HL-60 (cell line): ENCODE data around the gene PTPRG.

Experiments used
- DNase-seq, 2 experiments: peaks; one replicate each; pipeline ENCODE4 v3.0.0-alpha.2; 2010 to 2020; ENCODE audit warnings: low read depth in 1 of 2, low spot score in 1 of 2
- H3K27ac ChIP-seq: fragments of 250-450 bp; sonication (Bioruptor Pico); replicated peaks from 2 replicates; pipeline ENCODE4 v1.5.1; 2020; ENCODE audit warnings: mild to moderate bottlenecking, moderate library complexity
- H3K27me3 ChIP-seq: fragments of 250-450 bp; sonication (Bioruptor Pico); 2 replicates; pipeline ENCODE4 v1.5.1; 2021; ENCODE audit warnings: mild to moderate bottlenecking, moderate library complexity; ENCODE audit not compliant: insufficient read depth, poor library complexity, severe bottlenecking
- H3K4me3 ChIP-seq: replicated peaks from 2 replicates; pipeline ENCODE4 v1.5.1; 2011; ENCODE audit warnings: mild to moderate bottlenecking, control low read depth, low read length; ENCODE audit not compliant: insufficient read depth
- CTCF ChIP-seq: IDR thresholded peaks from one replicate; pipeline ENCODE4 v1.5.1; 2011; ENCODE audit warnings: low read length, control low read depth, inconsistent platforms; ENCODE audit not compliant: insufficient read depth
- GABPA ChIP-seq: IDR thresholded peaks from 2 replicates; pipeline ENCODE4 v1.6.1; 2012; ENCODE audit warnings: low read depth
- POLR2AphosphoS5 ChIP-seq: IDR thresholded peaks from 2 replicates; pipeline ENCODE4 v1.6.1; 2012; ENCODE audit warnings: low read depth
- REST ChIP-seq: IDR thresholded peaks from 2 replicates; pipeline ENCODE4 v1.6.1; 2012; ENCODE audit warnings: low read depth; ENCODE audit not compliant: insufficient replicate concordance
- SPI1 ChIP-seq: IDR thresholded peaks from 2 replicates; pipeline ENCODE4 v1.6.1; 2012; ENCODE audit warnings: low read depth, mild to moderate bottlenecking, borderline replicate concordance

Gene PTPRG

GRCh38 chr3:61591300-61591699 lies 29.9 kb downstream of the PTPRG start:
- no peaks in the 10 kb centered on the region for H3K27me3 ChIP-seq
- no peak overlapping the region for H3K27ac ChIP-seq
- TF ChIP-seq REST (no peak), SPI1 (no peak), GABPA (no peak), POLR2AphosphoS5 (no peak), CTCF (no peak)
- no peak for DNase-seq
- no peak overlapping the region for H3K4me3 ChIP-seq

GRCh38 chr3:61593446-61594029 lies 32.2 kb downstream of the PTPRG start:
- no peak overlapping the region for H3K4me3 ChIP-seq
- no peak overlapping the region for H3K27ac ChIP-seq
- TF ChIP-seq REST, result no peak
- TF ChIP-seq GABPA, result no peak
- no peak for TF ChIP-seq SPI1
- TF ChIP-seq CTCF, result no peak
- TF ChIP-seq POLR2AphosphoS5, result no peak
- no peaks in the 10 kb centered on the region for H3K27me3 ChIP-seq
- DNase-seq, result no peak

GRCh38 chr3:61594144-61594963 lies 33.0 kb downstream of the PTPRG start:
- Histone ChIP-seq H3K27me3 (no peaks in the 10 kb centered on the region), H3K4me3 (no peak overlapping the region), H3K27ac (no peak overlapping the region)
- TF ChIP-seq SPI1 (no peak), CTCF (no peak), REST (no peak), GABPA (no peak), POLR2AphosphoS5 (no peak)
- no peak for DNase-seq
